ENCODE results near the gene MRAP2. TPM values are rescaled to one million over a fixed set of nuclear protein-coding genes. Genes with fewer than 3 reads are reported as not detected.
A peak's percentile ranks its signal among the peaks of the same experiment; 100 is the strongest.

The MRAP2 gene
- total RNA-seq, 1 donor from 2014 or later, result 0.26 TPM

DNA sequence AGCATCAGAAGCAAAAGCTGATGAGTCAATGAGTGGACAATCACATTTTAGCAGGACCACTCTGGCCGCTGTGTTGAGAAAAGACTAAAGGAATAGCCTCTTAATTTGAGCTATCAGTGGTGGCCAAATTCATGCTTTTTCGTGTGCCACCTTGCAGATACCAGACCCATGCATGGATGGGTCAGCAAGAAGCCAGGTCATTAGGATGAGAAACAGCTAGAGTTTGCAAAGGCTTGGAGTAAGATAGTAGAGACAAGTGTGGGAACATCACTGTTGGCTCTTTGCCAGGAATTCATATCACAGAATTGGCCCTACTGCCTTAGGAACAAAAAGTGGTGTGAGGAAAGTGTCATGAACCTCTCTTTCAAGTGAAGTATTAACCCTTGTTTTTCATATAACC lies 25.5 kb downstream of the MRAP2 start:
- no peak for DNase-seq (ENCODE audit: low read depth)
- TF ChIP-seq, protein P1, sequence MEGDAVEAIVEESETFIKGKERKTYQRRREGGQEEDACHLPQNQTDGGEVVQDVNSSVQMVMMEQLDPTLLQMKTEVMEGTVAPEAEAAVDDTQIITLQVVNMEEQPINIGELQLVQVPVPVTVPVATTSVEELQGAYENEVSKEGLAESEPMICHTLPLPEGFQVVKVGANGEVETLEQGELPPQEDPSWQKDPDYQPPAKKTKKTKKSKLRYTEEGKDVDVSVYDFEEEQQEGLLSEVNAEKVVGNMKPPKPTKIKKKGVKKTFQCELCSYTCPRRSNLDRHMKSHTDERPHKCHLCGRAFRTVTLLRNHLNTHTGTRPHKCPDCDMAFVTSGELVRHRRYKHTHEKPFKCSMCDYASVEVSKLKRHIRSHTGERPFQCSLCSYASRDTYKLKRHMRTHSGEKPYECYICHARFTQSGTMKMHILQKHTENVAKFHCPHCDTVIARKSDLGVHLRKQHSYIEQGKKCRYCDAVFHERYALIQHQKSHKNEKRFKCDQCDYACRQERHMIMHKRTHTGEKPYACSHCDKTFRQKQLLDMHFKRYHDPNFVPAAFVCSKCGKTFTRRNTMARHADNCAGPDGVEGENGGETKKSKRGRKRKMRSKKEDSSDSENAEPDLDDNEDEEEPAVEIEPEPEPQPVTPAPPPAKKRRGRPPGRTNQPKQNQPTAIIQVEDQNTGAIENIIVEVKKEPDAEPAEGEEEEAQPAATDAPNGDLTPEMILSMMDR (IDR thresholded peaks at IDR 0.05; ENCODE audit: insufficient read depth, low read length, severe bottlenecking), result no peak
- H3K4me3 ChIP-seq (ENCODE audit: low read depth, low read length), result no peak overlapping the region
- no peaks in the 10 kb centered on the region for H3K36me3 ChIP-seq (ENCODE audit: control insufficient read depth, insufficient read depth, low read length)
- H3K27me3 ChIP-seq (ENCODE audit: control insufficient read depth, insufficient read depth, low read length), result no peaks in the 10 kb centered on the region
- FAIRE-seq, result no peak

DNA sequence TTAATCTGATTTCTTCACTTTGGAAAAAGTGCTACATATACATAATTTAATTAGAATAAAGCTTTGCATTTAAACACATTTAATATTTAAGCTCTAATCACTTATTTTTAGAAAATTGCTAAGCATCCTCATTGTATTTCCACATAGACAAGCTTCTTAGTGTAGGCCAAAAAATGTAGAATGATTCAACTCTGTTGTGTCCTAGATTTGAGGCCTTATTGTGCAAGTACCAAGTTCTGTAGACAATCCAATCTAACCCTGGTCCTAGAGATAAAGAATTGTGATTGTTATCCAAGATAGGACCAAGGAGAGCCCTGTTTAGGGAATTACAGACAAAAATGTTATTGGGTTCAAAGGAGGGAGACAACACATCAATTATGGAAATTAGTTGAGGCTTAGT lies 27.6 kb downstream of the MRAP2 start:
- Histone ChIP-seq H3K27me3 (ENCODE audit: control insufficient read depth, insufficient read depth, low read length) (no peaks in the 10 kb centered on the region), H3K36me3 (ENCODE audit: control insufficient read depth, insufficient read depth, low read length) (no peaks in the 10 kb centered on the region), H3K4me3 (ENCODE audit: low read depth, low read length) (no peak overlapping the region)
- DNase-seq (ENCODE audit: low read depth) (no peak), FAIRE-seq (no peak)
- TF ChIP-seq, protein P1 (IDR thresholded peaks at IDR 0.05; ENCODE audit: insufficient read depth, low read length, severe bottlenecking), result no peak

DNA sequence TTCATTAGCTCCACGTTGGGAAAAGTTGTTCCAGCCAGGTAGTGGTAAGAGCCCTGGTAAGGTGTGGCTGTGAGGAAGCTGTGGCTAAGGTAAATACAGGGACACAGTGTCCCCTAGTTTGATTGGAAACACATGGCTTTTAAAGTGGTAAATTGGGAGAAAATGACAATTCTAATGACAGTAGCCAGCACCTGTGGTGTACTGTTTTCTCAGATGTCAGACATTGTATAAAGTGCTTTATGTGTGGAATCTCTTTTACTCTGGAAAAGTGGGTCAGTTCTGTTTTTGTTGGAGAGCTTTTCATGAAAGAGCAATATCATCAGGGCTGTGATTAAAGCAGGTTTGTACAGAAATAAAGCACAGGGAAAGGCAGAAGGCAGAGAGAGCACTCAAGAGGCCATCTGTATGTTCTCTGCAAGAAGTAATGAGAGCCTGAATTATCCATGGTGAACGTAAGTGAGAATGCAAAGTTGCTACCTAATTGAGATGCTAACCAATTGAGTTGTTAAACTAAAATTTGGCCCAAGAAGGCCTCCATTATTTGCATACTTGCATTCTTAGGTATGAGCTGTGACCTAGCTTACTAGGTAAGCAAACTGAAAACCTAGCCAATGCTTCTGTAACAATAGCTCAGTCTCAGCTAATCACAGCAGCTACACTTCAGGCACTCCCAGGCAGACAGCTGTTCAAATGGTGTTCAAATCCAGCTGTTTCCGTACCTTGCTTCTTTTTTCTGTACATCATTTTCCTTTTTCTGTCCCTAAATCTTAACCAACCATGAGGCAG lies 28.2 kb downstream of the MRAP2 start:
- no peaks in the 10 kb centered on the region for H3K36me3 ChIP-seq (ENCODE audit: control insufficient read depth, insufficient read depth, low read length)
- FAIRE-seq (no peak), DNase-seq (ENCODE audit: low read depth) (no peak)
- TF ChIP-seq, protein P1 (IDR thresholded peaks at IDR 0.05; ENCODE audit: insufficient read depth, low read length, severe bottlenecking), result no peak
- H3K27me3 ChIP-seq (ENCODE audit: control insufficient read depth, insufficient read depth, low read length), result no peaks in the 10 kb centered on the region
- no peak overlapping the region for H3K4me3 ChIP-seq (ENCODE audit: low read depth, low read length)

DNA sequence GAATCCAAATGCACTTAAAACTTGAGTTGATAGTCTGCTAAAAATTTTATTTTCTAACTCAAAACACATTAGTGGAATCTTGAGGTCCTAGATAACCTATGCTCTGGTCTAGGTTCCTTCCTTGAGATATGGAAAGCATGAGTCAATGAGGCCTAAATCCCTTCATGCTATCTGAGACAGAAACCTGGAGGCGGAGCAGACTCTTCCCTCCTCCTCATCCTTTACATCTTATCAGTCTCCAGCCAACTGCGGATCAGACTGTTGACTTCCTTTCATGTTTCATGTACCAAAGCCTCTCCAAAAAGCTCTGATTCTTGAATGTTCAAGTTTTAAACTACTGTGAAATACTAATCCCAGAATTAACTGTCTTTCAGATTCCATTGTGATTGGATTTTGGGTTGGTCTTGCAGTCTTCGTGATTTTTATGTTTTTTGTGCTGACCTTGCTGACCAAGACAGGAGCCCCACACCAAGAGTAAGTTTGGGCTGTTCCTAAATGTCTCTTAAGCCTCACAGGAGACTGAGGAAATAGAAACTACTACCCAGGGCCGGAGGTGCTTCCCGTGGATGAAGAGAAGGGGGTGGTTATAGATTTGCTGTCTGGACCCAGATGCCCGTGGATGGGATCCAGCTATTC lies 29.1 kb downstream of the MRAP2 start:
- no peak for DNase-seq (ENCODE audit: low read depth)
- TF ChIP-seq, protein P1 (IDR thresholded peaks at IDR 0.05; ENCODE audit: insufficient read depth, low read length, severe bottlenecking), result no peak
- Histone ChIP-seq H3K27me3 (ENCODE audit: control insufficient read depth, insufficient read depth, low read length) (no peaks in the 10 kb centered on the region), H3K4me3 (ENCODE audit: low read depth, low read length) (no peak overlapping the region), H3K36me3 (ENCODE audit: control insufficient read depth, insufficient read depth, low read length) (no peaks in the 10 kb centered on the region)
- FAIRE-seq, result no peak

DNA sequence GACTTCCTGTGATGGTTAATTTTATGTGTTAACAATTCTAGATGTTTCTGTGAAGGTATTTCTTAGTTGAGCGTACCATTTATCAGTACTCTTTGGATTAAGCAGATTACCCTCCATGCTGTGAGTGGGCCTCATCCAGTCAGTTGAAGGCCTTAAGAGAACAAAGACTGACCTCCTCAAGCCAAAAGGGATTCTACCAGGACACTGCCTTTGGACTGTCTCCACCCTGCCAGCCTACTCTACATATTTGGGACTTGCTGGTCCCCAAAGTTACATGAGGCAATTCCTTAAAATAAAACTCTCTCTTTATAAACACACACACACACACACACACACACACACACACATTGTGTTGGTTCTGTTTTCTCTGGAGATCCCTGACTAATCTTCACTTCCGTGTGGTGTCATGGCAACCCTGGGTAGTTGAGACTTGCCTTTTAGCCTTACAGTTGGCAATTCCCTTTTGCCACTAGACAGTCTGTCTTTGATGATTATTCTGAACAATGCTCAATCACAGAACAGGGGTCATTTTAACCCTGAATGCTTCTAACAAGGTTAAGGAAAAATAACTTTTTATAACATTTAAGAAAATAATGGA lies 32.2 kb downstream of the MRAP2 start:
- TF ChIP-seq, protein P1 (IDR thresholded peaks at IDR 0.05; ENCODE audit: insufficient read depth, low read length, severe bottlenecking), result no peak
- DNase-seq (ENCODE audit: low read depth), result peak; percentile 95
- FAIRE-seq, result peak; percentile 90
- Histone ChIP-seq H3K4me3 (ENCODE audit: low read depth, low read length) (no peak overlapping the region), H3K36me3 (ENCODE audit: control insufficient read depth, insufficient read depth, low read length) (no peaks in the 10 kb centered on the region), H3K27me3 (ENCODE audit: control insufficient read depth, insufficient read depth, low read length) (no peaks in the 10 kb centered on the region)
